CD4-positive, alpha-beta T cell treated with Interleukin-4 for 4 hours (primary cell): ENCODE results near the gene CD40LG.
A peak's percentile ranks its signal among the peaks of the same experiment; 100 is the strongest.

ENCODE experiments used
- DNase-seq: peaks from one replicate; pipeline ENCODE4 v3.0.0-alpha.2; 2020

The CD40LG gene

DNA sequence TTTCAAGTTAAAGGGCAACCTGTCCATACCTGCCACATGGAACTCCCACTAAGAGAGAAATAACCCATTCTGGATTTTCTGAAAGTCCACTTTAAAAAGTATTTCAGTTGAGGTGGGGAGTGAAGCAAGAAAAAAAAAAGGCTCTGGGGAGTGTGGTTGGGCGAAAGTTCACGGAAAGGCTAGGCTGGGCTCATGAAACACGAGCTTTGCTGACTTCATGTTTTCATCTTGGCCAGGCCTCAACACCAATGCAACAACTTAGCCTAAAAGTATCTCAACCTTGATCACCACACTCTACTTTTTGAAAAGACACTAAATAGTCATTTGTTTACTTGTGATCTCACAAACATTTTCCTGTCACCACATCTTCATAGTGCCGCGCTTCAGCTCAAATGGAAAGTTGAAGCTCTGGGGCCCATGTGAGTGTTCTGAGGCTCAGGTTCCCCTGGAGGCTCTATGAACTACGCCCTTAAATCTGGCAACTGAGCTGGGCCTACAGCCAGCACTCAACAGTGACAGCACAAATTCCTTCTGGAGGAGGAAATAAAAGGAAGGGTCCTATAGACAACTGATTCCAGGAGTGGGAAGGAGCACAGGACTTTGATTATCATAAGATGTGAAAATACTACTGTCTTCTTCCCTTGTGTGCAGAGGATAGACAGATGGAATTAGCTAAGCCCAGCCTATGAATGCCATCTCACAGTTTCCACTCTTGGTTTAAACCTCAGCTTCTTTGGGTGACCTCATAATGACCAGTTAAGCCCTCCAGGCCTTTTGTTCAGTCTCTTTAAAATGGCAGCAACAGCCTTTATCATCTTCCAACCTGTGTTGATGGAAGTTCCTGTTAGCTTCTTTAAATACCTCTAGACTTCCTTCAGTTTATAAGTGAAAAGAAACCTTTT is 5.1 kb downstream of the CD40LG start:
- DNase-seq, result no peak

GRCh38 chrX:136656361-136656964 is 8.5 kb downstream of the CD40LG start:
- DNase-seq, result no peak

- no peak for DNase-seq
These were observed 10.2 kb downstream of the CD40LG start for GRCh38 chrX:136658151-136658550.

DNA sequence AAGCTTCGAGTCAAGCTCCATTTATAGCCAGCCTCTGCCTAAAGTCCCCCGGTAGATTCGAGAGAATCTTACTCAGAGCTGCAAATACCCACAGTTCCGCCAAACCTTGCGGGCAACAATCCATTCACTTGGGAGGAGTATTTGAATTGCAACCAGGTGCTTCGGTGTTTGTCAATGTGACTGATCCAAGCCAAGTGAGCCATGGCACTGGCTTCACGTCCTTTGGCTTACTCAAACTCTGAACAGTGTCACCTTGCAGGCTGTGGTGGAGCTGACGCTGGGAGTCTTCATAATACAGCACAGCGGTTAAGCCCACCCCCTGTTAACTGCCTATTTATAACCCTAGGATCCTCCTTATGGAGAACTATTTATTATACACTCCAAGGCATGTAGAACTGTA is 11.2 kb downstream of the CD40LG start:
- peak; percentile 57 for DNase-seq

DNA sequence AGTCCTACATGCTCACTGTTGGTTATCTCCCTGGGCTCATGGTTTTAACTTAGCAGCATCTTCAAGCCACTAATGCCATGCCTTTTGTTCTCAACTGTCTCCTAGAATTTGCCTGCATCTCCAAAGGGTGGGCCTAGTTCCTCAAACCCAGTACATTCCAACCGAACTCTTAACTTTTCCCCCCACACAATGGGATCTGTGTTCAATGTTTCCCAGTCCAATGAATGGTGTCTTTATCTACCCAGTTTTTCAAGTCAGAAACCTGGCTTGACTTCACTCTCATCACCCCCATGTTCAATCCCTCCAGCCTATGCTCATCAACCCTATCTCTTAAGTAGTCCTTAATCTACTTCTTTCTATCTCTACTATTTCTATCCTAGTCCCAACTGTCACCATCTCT is 12.9 kb downstream of the CD40LG start:
- DNase-seq, result no peak

GRCh38 chrX:136662104-136662503 is 14.1 kb downstream of the CD40LG start:
- no peak for DNase-seq

DNA sequence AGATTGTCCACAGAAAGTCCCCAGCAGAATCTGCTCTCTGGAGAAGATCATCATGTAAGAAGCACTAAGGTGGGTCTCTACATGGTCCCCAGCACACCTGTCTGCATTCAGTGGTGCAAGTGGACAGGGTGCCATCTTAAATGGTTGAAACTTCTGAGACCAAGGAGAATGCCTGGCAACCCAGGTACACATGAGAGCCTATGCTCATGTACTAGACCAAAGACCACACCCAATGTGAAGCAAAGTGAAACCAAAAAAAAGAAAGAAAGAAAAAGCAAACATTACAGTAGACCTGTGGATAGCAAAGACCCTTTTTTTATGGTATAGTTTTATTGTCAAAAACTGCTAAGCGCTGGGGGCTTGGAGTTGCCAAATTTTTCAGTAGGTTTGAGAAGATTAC is 15.0 kb downstream of the CD40LG start:
- DNase-seq, result no peak

GRCh38 chrX:136665258-136665900 is 17.4 kb downstream of the CD40LG start:
- no peak for DNase-seq

GRCh38 chrX:136666088-136666487 is 18.1 kb downstream of the CD40LG start:
- no peak for DNase-seq

GRCh38 chrX:136667446-136668168 is 19.6 kb downstream of the CD40LG start:
- no peak for DNase-seq

DNA sequence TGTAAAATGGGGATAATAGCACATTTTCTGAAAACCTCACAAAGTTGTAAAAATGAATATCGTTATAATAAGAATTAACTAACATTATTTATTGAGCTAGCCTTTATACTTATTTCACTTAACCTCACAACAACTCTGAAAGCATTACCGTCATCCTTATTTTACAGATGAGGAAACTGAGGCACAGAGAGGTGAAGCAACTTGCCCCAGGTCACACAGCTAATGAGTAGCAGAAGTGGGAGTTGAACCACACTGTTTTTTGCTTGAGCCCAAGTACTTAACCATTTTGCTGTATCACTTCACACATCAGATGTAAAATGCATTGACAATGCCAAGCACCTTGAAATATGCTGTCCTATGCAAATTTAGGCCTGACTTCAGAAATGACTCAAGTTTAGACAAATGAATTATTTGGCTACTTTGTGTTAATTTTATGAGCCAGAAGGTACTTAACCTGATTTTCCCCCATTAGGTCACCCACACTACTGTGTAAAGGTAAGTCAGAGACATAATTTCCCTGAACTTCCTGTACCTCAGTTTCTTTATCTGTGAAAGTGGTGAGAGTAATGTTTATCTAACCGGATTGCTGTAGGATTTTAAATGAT is 23.1 kb downstream of the CD40LG start:
- DNase-seq, result no peak

DNA sequence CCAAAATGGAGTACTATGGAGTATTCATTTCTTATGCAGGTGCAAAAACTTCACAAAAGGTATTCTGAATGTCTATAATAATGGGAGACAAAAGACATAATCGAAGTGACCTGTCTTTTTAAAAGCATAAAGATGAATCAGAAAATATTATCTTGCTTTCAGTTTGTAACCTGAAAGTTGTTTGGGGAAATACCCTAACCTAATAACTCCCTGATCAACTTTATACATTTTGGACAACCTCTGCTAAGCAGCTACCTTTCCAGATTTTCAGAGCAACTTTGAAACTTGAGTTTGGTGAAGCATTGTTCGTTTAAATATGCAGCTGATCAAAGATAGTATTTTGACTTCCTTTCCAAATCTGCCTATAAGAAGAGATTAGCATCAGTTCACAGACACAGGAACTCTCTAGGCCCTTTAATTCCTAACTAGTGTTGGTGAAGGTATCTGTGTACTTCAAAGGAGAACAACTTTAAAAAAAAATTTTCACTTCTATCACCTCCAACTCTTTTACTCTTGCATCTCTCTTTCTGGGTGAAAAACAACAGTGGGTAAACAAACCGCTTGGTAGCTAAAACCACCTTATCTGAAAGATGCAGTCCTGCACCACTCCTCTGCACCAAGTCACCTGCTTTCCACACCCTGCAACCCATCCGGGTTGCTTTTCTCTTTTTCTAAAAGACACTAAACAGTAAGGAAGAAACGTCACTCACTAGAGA is 26.5 kb downstream of the CD40LG start:
- peak; percentile 77 for DNase-seq

DNA sequence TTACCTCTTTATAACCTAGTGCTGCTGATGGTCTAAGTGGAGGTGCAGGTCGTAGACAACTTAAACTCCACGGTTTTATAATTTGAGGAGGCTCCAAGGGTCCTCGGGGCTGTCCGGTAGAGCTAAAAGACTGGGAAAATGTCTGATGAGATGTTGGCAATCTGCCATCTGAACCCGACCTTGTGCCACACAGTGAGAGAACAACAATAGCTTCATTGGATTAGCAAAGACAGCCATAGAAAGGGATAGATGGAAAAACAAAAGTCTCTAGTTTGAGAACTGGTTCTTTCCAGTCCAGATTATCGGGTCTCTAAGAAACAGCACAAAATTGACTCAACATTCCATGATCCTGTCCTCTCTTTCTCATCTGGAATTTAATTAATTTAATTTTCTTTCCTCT is 31.6 kb downstream of the CD40LG start:
- no peak for DNase-seq

- no peak for DNase-seq
These were observed 36.2 kb downstream of the CD40LG start for GRCh38 chrX:136684120-136684519.

- DNase-seq, result peak; percentile 75
These were observed 39.5 kb downstream of the CD40LG start for GRCh38 chrX:136687457-136687856.

- peak; percentile 27 for DNase-seq
These were observed 41.5 kb downstream of the CD40LG start for GRCh38 chrX:136689436-136689835.

DNA sequence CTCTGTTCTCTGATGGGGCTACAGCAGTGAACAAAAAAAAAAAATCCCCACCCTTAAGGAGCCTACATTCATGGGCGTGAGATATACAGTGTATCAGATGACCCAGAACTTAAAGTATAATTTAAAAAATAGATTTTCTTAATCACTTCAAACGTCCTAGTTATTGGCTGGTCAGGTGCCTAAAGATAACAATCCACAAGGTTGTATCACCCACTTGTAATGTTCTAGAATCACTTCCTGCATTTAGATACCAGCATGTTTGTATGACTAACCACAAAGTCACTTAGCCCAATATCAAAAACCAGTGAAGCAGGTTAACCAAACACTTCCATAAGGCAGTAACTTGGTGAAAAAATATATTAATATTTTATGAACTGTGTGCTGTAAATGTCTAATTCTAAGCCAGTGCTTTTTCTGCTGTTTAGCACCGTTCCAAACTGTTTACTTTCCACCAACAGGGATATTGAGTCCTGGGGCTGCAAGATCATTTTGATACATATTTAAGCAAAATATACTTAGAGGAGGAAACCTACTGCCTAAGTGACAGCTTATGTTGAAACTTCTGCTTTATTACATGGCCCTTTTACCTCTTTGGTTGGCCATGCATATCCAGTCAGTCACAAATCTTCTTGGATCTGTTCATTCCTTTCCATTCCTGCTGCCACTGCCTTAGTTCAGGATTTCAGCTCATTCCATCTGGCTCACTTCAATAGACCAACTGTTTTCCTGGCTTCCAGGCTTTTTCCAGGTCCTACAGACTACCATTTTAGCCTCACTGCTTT is 43.3 kb downstream of the CD40LG start:
- DNase-seq, result peak; percentile 62

GRCh38 chrX:136692271-136692670 is 44.3 kb downstream of the CD40LG start:
- no peak for DNase-seq

- peak; percentile 76 for DNase-seq
These were observed 46.6 kb downstream of the CD40LG start for GRCh38 chrX:136694431-136695087.

DNA sequence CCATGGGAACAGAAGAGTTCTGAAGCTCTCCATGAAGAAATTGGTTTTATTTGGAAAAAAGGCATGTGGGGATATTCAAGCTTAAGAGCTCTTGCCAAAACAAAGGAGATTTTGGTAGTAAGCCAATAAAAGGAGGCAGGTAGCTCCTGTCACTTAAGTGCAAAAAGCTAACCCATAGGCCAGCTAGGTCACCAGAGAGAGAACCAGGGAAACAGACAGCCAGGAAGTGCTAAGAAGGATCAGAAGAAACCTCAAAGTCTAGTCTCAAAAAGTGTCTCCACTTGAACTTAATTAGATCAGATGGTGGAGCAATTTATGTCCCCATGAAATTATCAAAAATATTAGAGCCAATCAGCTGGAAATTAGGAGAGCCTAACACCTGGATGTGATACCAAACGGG is 49.2 kb downstream of the CD40LG start:
- DNase-seq, result no peak

DNA sequence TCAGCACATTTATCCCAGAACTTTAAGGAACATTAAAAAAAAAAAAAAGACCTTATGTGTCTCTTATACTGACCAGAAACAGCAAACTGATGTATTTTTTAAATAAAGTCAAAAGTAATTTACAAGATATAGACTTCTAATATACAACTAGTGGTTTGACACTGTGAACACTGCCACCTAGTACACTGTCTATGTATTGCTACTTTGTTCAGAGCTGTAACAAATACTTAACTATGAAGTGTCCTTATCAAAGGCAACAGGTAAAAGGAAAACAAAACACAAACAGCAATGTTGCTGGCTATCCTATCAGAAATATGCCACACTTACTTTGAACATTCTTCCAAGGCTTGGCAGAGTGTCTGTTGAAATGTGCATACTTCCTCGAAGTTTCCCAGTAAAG is 60.4 kb downstream of the CD40LG start:
- no peak for DNase-seq
